Mucosa of stomach (tissue), 1 donor: ENCODE data around the gene ANKRD11.

Experiments
- H3K27me3 ChIP-seq: one replicate; pipeline ENCODE4 v1.7.0; 2013; ENCODE audit warnings: mild to moderate bottlenecking, low read length; ENCODE audit not compliant: control insufficient read depth, insufficient read depth
- H3K36me3 ChIP-seq: one replicate; pipeline ENCODE4 v1.7.0; 2013; ENCODE audit warnings: low read length; ENCODE audit not compliant: control insufficient read depth, insufficient read depth
- H3K4me1 ChIP-seq: one replicate; pipeline ENCODE4 v1.7.0; 2013; ENCODE audit warnings: mild to moderate bottlenecking, low read length; ENCODE audit not compliant: control insufficient read depth, insufficient read depth
- H3K4me3 ChIP-seq: one replicate; pipeline ENCODE4 v1.7.0; 2013; ENCODE audit warnings: low read length
- H3K9ac ChIP-seq: one replicate; pipeline ENCODE4 v1.7.0; 2013; ENCODE audit warnings: mild to moderate bottlenecking, low read length, moderate library complexity
- H3K9me3 ChIP-seq: one replicate; pipeline ENCODE4 v1.7.0; 2013; ENCODE audit warnings: mild to moderate bottlenecking, low read length, moderate library complexity; ENCODE audit not compliant: control insufficient read depth
- donor health status: Pancreatic carcinoma.

ANKRD11 gene

GRCh38 chr16:89376812-89377452, 113.4 kb downstream of the ANKRD11 start:
- Histone ChIP-seq H3K4me3 (no peak overlapping the region), H3K4me1 (peaks cover 19% of the 10 kb centered on the region), H3K9ac (no peak overlapping the region), H3K27me3 (no peaks in the 10 kb centered on the region), H3K9me3 (no peaks in the 10 kb centered on the region), H3K36me3 (no peaks in the 10 kb centered on the region)

GRCh38 chr16:89375686-89376085, 114.7 kb downstream of the ANKRD11 start:
- Histone ChIP-seq H3K9ac (no peak overlapping the region), H3K36me3 (no peaks in the 10 kb centered on the region), H3K4me1 (peaks cover 19% of the 10 kb centered on the region), H3K9me3 (no peaks in the 10 kb centered on the region), H3K4me3 (no peak overlapping the region), H3K27me3 (no peaks in the 10 kb centered on the region)

- H3K36me3 ChIP-seq, result no peaks in the 10 kb centered on the region
- no peaks in the 10 kb centered on the region for H3K27me3 ChIP-seq
- H3K4me1 ChIP-seq, result peaks cover 21% of the 10 kb centered on the region
- no peak overlapping the region for H3K4me3 ChIP-seq
- no peaks in the 10 kb centered on the region for H3K9me3 ChIP-seq
- no peak overlapping the region for H3K9ac ChIP-seq
Measured at GRCh38 chr16:89375021-89375420, 115.3 kb downstream of the ANKRD11 start.

DNA sequence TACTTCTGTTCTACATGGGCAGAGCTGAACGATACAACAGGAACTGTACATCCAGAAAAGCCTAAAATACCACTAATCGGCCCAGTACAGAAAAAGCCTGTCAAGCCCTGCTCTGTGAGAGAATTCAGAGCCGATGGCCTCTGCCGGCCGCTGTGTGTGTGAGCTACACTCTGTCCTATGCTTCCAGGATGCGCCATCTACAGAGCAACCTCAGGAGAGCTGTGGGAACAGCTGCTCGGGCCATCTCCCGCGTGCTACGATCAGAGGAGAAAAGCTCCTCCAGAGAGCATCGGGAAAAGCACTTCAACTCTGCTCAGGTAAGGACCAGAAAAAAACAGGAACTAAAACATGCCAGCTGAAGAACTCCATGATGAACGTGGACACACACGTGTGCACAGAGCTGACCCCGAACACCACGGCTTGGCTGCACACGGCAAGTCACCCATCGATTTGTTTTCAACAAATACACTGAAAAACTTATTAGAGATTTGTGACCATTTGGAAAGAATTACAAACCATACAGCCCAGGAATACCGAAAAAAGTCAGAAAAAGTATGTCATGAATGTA, 115.9 kb downstream of the ANKRD11 start:
- H3K9me3 ChIP-seq, result no peaks in the 10 kb centered on the region
- no peak overlapping the region for H3K4me3 ChIP-seq
- H3K9ac ChIP-seq, result no peak overlapping the region
- H3K36me3 ChIP-seq, result no peaks in the 10 kb centered on the region
- no peaks in the 10 kb centered on the region for H3K27me3 ChIP-seq
- peaks cover 25% of the 10 kb centered on the region for H3K4me1 ChIP-seq

DNA sequence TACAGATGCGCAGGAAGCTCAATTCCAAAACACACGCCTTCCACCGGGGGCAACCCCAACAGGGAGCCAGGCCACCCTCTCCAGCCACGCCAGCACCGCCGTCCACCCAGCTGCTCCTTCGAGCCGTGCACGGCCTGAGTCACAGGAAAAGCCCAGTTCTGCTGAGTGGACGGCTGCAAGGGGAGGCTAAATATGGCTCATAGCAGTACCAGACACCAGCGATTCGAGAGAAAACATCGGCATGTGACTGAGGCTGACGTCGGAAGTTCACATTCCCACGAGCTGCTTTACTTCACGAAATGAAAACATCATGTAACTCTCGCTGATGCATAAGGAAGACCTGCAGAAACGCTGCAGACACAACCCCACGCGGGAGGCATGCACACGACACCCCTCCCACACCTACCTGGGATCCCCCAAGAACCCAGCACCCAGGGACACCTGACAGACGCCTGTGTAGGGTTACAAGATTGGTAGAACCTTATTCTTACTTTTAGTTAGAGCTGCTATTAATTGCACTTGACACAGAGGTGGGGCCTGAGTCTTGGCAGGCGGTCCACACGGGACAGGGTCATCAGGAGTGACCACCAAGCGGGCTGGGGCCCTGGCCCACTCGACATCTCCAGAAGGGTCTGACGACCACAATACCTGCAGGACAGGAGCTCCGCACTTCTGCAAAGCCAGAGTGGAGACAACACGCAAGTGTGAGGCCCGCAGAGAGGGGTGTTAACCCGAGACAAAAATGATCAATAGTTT, 116.8 kb downstream of the ANKRD11 start:
- H3K4me3 ChIP-seq, result no peak overlapping the region
- peaks cover 23% of the 10 kb centered on the region for H3K4me1 ChIP-seq
- H3K27me3 ChIP-seq, result no peaks in the 10 kb centered on the region
- H3K9ac ChIP-seq, result no peak overlapping the region
- no peaks in the 10 kb centered on the region for H3K9me3 ChIP-seq
- no peaks in the 10 kb centered on the region for H3K36me3 ChIP-seq

GRCh38 chr16:89371968-89372634, 118.3 kb downstream of the ANKRD11 start:
- Histone ChIP-seq H3K4me3 (no peak overlapping the region), H3K9me3 (no peaks in the 10 kb centered on the region), H3K27me3 (no peaks in the 10 kb centered on the region), H3K9ac (no peak overlapping the region), H3K36me3 (no peaks in the 10 kb centered on the region), H3K4me1 (peaks cover 13% of the 10 kb centered on the region)

DNA sequence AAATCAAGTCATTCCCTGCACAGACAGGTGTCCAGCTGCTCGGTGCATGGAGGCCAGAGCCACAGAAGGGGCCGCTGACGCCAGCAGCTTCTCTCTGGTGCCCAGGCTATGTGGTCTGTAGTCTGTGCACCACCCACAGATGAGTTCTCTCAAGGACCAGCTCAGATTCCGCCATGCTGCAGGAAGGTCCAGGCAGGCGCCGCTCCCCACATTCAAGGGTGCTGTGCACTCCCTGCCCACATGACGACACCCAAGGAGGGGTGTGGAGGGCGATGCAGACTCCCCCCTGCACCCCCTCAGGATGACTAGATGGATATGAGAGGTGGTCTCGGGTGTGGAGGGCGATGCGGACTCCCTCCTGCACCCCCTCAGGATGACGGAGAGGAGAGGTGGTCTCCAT, 119.0 kb downstream of the ANKRD11 start:
- Histone ChIP-seq H3K4me1 (peaks cover 6% of the 10 kb centered on the region), H3K27me3 (no peaks in the 10 kb centered on the region), H3K9ac (no peak overlapping the region), H3K4me3 (no peak overlapping the region), H3K36me3 (no peaks in the 10 kb centered on the region), H3K9me3 (no peaks in the 10 kb centered on the region)

DNA sequence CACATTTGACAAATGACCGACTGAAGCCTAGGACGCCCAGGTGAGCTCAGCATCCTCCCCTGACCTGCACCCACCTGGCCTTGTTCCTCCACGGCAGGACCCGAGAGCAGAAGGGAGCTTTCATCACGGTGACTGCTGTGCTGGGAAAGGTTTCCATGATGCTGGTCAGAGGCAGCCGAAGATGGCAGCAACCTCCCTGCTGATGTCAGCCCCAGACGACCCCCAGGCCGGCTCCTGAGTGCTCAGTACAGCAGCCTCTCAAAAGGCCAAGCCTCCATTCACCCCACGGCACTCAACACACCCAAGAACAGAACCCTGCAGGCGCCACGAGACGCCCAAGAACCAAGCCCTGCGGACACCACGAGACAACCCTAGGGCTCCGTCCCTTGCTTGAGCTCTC, 119.8 kb downstream of the ANKRD11 start:
- Histone ChIP-seq H3K4me3 (no peak overlapping the region), H3K9ac (no peak overlapping the region), H3K4me1 (peaks cover 6% of the 10 kb centered on the region), H3K36me3 (no peaks in the 10 kb centered on the region), H3K9me3 (no peaks in the 10 kb centered on the region), H3K27me3 (no peaks in the 10 kb centered on the region)

DNA sequence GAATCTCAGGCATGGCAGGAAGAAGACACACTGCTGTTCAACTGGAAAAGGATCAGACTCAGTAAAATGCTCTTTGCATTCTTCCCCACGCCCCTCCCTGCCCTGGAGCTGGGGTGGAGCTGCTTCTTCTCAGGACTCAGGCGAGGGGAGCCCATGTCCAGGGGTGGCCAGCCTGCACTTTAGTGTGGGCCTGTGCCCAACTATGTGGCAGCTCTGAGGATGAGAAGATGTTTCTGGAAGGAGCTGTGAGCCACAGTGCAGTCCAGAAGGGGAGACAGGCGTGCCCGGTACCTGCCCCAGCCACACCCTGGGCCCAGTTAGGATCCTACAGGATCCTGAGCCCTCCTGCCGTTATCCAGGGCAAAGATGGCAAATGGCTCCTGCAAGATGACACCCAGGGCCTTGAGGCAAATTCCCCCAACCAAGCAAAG, 120.3 kb downstream of the ANKRD11 start:
- no peak overlapping the region for H3K9ac ChIP-seq

GRCh38 chr16:89369266-89369895, 121.0 kb downstream of the ANKRD11 start:
- Histone ChIP-seq H3K4me3 (no peak overlapping the region), H3K9me3 (no peaks in the 10 kb centered on the region), H3K9ac (no peak overlapping the region), H3K27me3 (no peaks in the 10 kb centered on the region), H3K36me3 (no peaks in the 10 kb centered on the region), H3K4me1 (peaks cover 19% of the 10 kb centered on the region)

More for the DNA sequence above, 120.3 kb downstream of the ANKRD11 start:
- no peaks in the 10 kb centered on the region for H3K9me3 ChIP-seq
- H3K27me3 ChIP-seq, result no peaks in the 10 kb centered on the region
- H3K4me1 ChIP-seq, result peaks cover 11% of the 10 kb centered on the region
- no peak overlapping the region for H3K4me3 ChIP-seq
- H3K36me3 ChIP-seq, result no peaks in the 10 kb centered on the region

DNA sequence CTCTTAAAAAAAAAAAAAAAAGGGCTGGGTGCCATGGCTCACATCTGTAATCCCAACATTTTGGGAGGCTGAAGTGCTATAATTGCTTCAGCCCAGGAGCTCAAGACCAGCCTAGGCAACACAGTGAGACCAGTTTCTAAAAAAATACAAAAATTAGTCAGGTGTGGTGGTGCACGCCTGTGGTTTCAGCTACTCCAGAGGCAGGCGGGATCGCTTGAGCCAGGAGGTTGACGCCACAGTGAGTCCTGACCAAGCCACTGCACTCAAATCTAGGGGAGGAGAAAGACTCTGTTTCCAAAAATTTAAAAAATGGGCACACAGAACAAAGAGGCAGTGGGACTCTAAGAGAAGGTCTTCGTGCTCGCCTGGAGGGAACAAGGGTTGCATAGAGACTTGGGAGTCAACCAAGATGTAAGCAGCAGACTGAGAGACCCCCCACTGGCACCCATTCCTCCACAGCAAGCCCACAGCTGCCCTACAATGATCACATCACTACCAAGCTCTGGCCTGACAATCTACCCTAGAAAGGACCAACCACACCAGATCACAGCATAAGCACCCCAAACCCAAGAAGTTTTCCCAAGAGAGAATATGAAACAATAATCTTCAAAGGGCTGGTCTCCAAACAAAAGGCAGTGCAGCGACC, 121.6 kb downstream of the ANKRD11 start:
- no peak overlapping the region for H3K4me3 ChIP-seq
- no peaks in the 10 kb centered on the region for H3K9me3 ChIP-seq
- peaks cover 25% of the 10 kb centered on the region for H3K4me1 ChIP-seq
- H3K36me3 ChIP-seq, result no peaks in the 10 kb centered on the region
- H3K27me3 ChIP-seq, result no peaks in the 10 kb centered on the region
- H3K9ac ChIP-seq, result no peak overlapping the region
